Measurements from ENCODE around the gene NFATC2.

NFATC2 gene

DNA sequence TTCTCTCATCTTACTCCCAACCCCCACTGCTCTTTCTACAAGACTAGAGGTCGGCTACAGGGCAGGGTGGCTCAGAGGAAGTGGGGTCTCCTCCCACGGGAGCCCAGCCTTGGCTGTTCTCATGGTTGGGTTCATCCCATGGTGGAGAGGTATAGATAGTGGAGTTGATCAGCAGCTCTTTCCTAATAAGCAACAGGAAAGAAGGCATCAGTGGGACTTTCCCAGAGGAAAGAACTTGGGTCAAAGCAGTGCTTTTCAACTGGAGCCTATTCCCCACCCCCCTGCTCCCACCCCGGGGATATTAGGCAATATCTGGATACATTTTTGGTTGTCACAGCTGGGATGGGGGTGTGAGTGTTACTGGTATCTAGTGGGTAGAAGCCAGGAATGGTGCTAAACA is 200.9 kb downstream of the NFATC2 start:
- Histone ChIP-seq H3K36me3 (no peaks in the 10 kb centered on the region), H3K9me3 (ENCODE audit: severe bottlenecking) (no peaks in the 10 kb centered on the region), H3K27ac (no peak overlapping the region), H3K27me3 (ENCODE audit: insufficient read depth, low read depth, severe bottlenecking) (peaks cover 75% of the 10 kb centered on the region), H3K4me3 (ENCODE audit: low read depth, low read length) (no peak overlapping the region)
- DNase-seq, result no peak
- TF ChIP-seq CTCF (IDR thresholded peaks at IDR 0.05; ENCODE audit: low read depth, low read length), result no peak

DNA sequence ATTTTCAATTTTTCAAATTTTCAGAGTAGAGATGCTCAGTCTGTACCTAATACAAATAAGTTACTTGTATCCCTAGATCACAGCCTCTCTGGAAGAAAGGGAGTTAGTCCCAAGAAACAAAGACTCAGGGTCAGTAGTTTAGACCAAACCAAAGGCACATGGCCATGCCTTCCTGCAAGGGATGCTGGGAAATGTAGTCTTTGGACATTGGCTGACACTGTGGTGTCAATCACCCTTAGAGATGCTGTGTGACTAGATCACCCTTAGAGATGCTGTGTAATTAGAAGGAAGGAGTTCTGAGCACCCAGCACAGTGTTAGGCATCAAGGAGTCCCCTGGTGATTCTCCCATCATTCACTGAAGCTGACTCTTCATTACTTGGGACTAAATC is 202.1 kb downstream of the NFATC2 start:
- DNase-seq, result no peak
- H3K9me3 ChIP-seq (ENCODE audit: severe bottlenecking), result no peaks in the 10 kb centered on the region
- no peak for TF ChIP-seq CTCF (IDR thresholded peaks at IDR 0.05; ENCODE audit: low read depth, low read length)

GRCh38 chr20:51339721-51340450 is 202.6 kb downstream of the NFATC2 start:
- H3K36me3 ChIP-seq, result no peaks in the 10 kb centered on the region
- H3K9me3 ChIP-seq (ENCODE audit: severe bottlenecking), result no peaks in the 10 kb centered on the region
- no peak for TF ChIP-seq CTCF (IDR thresholded peaks at IDR 0.05; ENCODE audit: low read depth, low read length)
- DNase-seq, result no peak
- H3K27me3 ChIP-seq (ENCODE audit: insufficient read depth, low read depth, severe bottlenecking), result peaks cover 74% of the 10 kb centered on the region
- no peak overlapping the region for H3K4me3 ChIP-seq (ENCODE audit: low read depth, low read length)
- no peak overlapping the region for H3K27ac ChIP-seq

More for the DNA sequence above, 202.1 kb downstream of the NFATC2 start:
- Histone ChIP-seq H3K27me3 (ENCODE audit: insufficient read depth, low read depth, severe bottlenecking) (peaks cover 74% of the 10 kb centered on the region), H3K27ac (no peak overlapping the region), H3K36me3 (no peaks in the 10 kb centered on the region), H3K4me3 (ENCODE audit: low read depth, low read length) (no peak overlapping the region)

DNA sequence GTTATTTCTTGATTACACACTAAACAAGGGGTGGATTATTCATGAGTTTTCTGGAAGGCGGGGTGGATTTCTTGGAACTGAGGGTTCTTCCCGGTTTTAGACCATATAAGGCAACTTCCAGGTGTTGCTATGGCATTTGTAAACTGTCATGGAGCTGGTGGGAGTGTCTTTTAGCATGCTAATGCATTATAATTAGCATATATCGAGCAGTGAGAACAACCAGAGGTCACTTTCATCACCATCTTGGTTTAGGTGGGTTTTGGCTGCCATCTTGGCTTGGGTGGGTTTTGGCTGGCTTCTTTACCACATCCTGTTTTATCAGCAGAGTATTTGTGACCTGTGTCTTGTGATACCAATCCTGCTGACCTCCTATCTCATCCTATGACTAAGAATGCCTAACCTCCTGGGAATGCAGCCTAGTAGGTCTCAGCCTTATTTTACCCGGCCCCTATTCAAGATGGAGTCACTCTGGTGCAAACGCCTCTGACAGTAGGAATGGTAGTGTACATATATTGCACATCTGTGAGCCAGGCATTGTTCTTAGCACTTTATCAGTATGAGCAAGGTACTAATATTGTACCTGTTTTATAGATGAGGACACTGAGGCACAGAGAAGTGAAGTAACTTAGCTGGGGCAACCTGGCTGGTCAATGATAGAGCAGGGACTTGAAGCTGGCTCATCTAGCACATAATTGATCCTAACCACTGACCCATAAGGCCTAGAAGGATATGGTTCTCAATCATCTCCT is 203.7 kb downstream of the NFATC2 start:
- H3K27ac ChIP-seq, result no peak overlapping the region
- no peak for TF ChIP-seq CTCF (IDR thresholded peaks at IDR 0.05; ENCODE audit: low read depth, low read length)
- H3K27me3 ChIP-seq (ENCODE audit: insufficient read depth, low read depth, severe bottlenecking), result peaks cover 74% of the 10 kb centered on the region

DNA sequence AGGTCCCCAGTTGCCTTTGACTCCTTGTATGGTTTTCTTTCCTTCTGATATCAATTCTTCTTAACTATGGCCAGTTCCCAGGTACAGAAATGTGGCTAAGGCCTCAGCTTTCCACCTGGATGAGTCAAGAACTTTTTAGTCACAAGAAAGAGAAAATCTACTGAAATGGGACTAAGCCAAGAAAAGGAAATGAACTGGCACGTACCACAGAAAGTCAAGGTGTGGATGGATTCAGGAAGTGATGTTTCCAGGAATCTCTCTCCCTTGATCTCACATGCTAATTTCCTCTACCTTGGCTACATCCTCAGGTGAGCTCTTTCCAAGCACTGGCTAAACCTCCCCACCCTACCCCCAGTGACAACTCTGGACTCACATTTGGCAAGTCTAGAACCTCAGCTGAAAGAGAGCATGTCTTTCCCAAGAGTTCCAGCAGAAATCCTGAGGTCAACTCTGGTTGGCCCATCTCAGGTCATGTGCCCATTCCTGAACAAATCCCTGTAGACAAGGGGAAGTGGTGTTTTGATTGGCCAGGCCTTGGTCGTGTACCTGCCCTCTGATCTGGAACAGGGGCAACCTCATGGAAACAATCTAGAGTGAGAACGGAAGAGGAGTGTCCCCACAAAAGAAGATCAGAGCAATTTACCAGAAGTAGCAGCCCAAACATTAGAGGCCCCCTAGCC is 205.3 kb downstream of the NFATC2 start:
- Histone ChIP-seq H3K27me3 (ENCODE audit: insufficient read depth, low read depth, severe bottlenecking) (peaks cover 74% of the 10 kb centered on the region), H3K27ac (no peak overlapping the region), H3K36me3 (no peaks in the 10 kb centered on the region), H3K9me3 (ENCODE audit: severe bottlenecking) (no peaks in the 10 kb centered on the region), H3K4me3 (ENCODE audit: low read depth, low read length) (no peak overlapping the region)
- TF ChIP-seq CTCF (IDR thresholded peaks at IDR 0.05; ENCODE audit: low read depth, low read length), result no peak
- no peak for DNase-seq

More for the DNA sequence above, 203.7 kb downstream of the NFATC2 start:
- no peaks in the 10 kb centered on the region for H3K9me3 ChIP-seq (ENCODE audit: severe bottlenecking)
- no peak for DNase-seq
- no peak overlapping the region for H3K4me3 ChIP-seq (ENCODE audit: low read depth, low read length)
- no peaks in the 10 kb centered on the region for H3K36me3 ChIP-seq
